Measurements from ENCODE around the gene AKAP12. TPM values are rescaled to one million over a fixed set of nuclear protein-coding genes. Genes with fewer than 3 reads are reported as not detected.

AKAP12 gene
- total RNA-seq, 1 experiment from 2014 or later = 109 TPM

DNA sequence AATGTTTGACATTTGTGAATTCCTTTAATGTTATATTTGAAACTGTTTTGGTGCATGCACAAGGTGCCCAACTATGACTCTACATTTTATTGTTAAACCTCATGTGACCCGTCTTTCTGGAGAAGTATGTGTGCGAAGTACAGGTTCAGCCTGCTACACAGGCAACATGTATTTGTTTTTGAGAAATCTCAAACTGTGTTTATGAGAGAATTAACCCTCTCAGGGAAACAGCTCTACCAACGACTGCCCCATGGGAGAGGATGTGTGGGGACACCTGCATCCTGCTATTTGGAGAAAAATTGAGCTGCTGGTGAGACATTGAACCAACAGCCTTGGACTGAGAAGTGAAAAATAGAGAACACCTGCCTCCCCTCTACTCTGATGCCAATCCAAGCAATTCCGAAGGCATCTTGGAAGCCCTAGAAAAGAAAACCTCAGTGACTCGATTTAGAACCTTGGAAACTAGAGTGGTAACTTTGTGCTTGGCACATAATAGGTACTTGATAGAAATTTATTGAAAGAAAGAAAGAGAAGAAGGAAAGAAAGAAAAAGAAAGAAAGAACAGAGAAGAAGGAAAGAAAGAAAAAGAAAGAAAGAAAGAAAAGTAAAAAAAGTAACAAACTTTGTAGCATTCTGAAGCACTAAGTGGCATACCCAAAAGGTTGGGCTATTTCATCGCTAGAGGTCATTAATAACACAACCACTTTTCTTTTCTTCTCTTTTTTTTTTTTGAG is 2.9 kb upstream of the AKAP12 start:
- Histone ChIP-seq H3K9me3 (ENCODE audit: low read length) (no peaks in the 10 kb centered on the region), H3K9me2 (replicated peaks; ENCODE audit: low read length) (no peaks in the 10 kb centered on the region), H3F3A (ENCODE audit: low read length, unreplicated experiment) (no peaks in the 10 kb centered on the region), H3K4me2 (ENCODE audit: low read length) (no peak overlapping the region), H2AFZ (ENCODE audit: low read length) (no peak overlapping the region), H4K20me1 (ENCODE audit: low read length) (peaks cover 6% of the 10 kb centered on the region; the same call in 1 of the 2 replicates), H3K4me1 (ENCODE audit: insufficient read depth, low read length) (peaks cover 3% of the 10 kb centered on the region), H3K27ac (ENCODE audit: low read length) (no peak overlapping the region), H3K4me3 (ENCODE audit: low read length) (no peak overlapping the region), H3K27me3 (ENCODE audit: low read length) (no peaks in the 10 kb centered on the region), H3K36me3 (ENCODE audit: low read depth, low read length) (no peaks in the 10 kb centered on the region), H3K79me2 (ENCODE audit: low read length) (peaks cover 11% of the 10 kb centered on the region), H3K9ac (ENCODE audit: low read length) (no peak overlapping the region)
- BruUV-seq (replicated peaks) = no TSS peak
- ChIA-PET POLR2A (ENCODE audit: unreplicated experiment) (no interaction called here), CTCF (no interaction called here)
- TF ChIP-seq EZH2 (IDR thresholded peaks at IDR 0.05; ENCODE audit: low read length, unreplicated experiment) (no peak), EZH2phosphoT487 (IDR thresholded peaks at IDR 0.05; ENCODE audit: borderline replicate concordance, low read length) (no peak)
- TF ChIP-seq, protein P1, sequence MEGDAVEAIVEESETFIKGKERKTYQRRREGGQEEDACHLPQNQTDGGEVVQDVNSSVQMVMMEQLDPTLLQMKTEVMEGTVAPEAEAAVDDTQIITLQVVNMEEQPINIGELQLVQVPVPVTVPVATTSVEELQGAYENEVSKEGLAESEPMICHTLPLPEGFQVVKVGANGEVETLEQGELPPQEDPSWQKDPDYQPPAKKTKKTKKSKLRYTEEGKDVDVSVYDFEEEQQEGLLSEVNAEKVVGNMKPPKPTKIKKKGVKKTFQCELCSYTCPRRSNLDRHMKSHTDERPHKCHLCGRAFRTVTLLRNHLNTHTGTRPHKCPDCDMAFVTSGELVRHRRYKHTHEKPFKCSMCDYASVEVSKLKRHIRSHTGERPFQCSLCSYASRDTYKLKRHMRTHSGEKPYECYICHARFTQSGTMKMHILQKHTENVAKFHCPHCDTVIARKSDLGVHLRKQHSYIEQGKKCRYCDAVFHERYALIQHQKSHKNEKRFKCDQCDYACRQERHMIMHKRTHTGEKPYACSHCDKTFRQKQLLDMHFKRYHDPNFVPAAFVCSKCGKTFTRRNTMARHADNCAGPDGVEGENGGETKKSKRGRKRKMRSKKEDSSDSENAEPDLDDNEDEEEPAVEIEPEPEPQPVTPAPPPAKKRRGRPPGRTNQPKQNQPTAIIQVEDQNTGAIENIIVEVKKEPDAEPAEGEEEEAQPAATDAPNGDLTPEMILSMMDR (conservative IDR thresholded peaks at IDR 0.05; ENCODE audit: low read depth, low read length) = no peak
- no peak for ATAC-seq
- no peak for DNase-seq
- intact Hi-C loops (cut with micrococcal nuclease) = no loop called here

DNA sequence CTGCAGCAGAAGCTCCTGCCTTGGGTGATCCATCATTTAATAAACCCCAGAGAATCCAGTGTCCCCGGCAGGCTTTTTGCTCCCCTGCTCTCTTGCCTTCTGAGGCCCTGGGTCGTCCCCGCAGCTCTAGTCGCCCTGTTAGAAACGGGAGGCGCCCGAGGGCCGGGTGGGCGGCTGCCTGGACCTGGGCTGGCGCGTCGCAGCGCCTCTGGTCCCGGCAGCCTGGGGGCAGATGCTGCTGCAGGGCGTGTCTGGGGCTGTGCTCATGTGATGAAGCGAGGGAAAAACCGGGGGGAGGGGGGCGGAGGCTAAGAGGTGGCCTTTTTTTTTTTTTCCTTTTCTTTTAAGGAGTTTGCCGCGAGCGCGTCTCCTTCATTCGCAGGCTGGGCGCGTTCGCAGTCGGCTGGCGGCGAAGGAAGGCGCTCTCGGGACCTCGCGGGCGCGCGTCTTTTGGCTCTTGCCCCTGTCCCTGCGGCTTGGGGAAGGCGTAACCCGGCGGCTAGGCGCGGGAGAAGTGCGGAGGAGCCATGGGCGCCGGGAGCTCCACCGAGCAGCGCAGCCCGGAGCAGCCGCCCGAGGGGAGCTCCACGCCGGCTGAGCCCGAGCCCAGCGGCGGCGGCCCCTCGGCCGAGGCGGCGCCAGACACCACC is 394 bp downstream of the AKAP12 start:
- TF ChIP-seq EZH2 (IDR thresholded peaks at IDR 0.05; ENCODE audit: low read length, unreplicated experiment) (no peak), EZH2phosphoT487 (IDR thresholded peaks at IDR 0.05; ENCODE audit: borderline replicate concordance, low read length) (no peak)
- TF ChIP-seq, protein P1 (conservative IDR thresholded peaks at IDR 0.05; ENCODE audit: low read depth, low read length) = no peak
- Histone ChIP-seq H3K4me2 (ENCODE audit: low read length) (peak overlapping the region; percentile 89), H3K9me3 (ENCODE audit: low read length) (no peaks in the 10 kb centered on the region), H3K4me3 (ENCODE audit: low read length) (peak overlapping the region; percentile 92), H3K9me2 (replicated peaks; ENCODE audit: low read length) (no peaks in the 10 kb centered on the region), H3K27me3 (ENCODE audit: low read length) (no peaks in the 10 kb centered on the region), H3K27ac (ENCODE audit: low read length) (no peak overlapping the region), H4K20me1 (ENCODE audit: low read length) (peaks cover 27% of the 10 kb centered on the region), H2AFZ (ENCODE audit: low read length) (peak overlapping the region; percentile 68), H3F3A (ENCODE audit: low read length, unreplicated experiment) (no peaks in the 10 kb centered on the region), H3K79me2 (ENCODE audit: low read length) (peaks cover 39% of the 10 kb centered on the region), H3K4me1 (ENCODE audit: insufficient read depth, low read length) (peaks cover 17% of the 10 kb centered on the region), H3K36me3 (ENCODE audit: low read depth, low read length) (no peaks in the 10 kb centered on the region), H3K9ac (ENCODE audit: low read length) (peak overlapping the region; percentile 81)
- BruUV-seq (replicated peaks) = no TSS peak
- DNase-seq = peak; percentile 43
- POLR2A ChIA-PET (ENCODE audit: unreplicated experiment) = no interaction called here
- ATAC-seq = peak; percentile 65
- CTCF ChIA-PET = no interaction called here
- intact Hi-C loops (cut with micrococcal nuclease) = loop anchor here (10.0 kb wide), 2 partner anchors 85 to 225 kb away; no protein-coding TSS in a partner anchor

Data from PC-3 (cell line).